Aorta (tissue), 5 donors: ENCODE data around the gene PIM2. TPM values are rescaled to one million over a fixed set of nuclear protein-coding genes. Genes with fewer than 3 reads are reported as not detected.
A peak's percentile ranks its signal among the peaks of the same experiment; 100 is the strongest.

Source experiments
- ATAC-seq: fragments of 200-7000 bp; cut with Tn5 transposase; one replicate; pipeline ENCODE4 v1.9.1; 2022; ENCODE audit warnings: moderate library complexity; ENCODE audit not compliant: low FRiP score
- DNase-seq, 2 donors: peaks; one replicate each; pipeline ENCODE4 v3.0.0-alpha.2; 2020
- H3K27ac ChIP-seq, 2 donors: one replicate each; pipeline ENCODE4 v1.5.1; 2013; ENCODE audit warnings: low read length in 2 of 2, mild to moderate bottlenecking in 2 of 2, moderate library complexity in 2 of 2, control low read depth in 1 of 2, inconsistent platforms in 1 of 2, low read depth in 1 of 2
- H3K27me3 ChIP-seq, 2 donors: one replicate each; pipeline ENCODE4 v1.6.1; 2013; ENCODE audit warnings: control low read depth in 1 of 2, low read length in 1 of 2, mild to moderate bottlenecking in 1 of 2, moderate library complexity in 1 of 2; ENCODE audit not compliant: insufficient read depth in 2 of 2, control insufficient read depth in 1 of 2
- H3K36me3 ChIP-seq, 2 donors: one replicate each; pipeline ENCODE4 v1.6.1; 2013; ENCODE audit warnings: control low read depth in 1 of 2, low read length in 1 of 2, mild to moderate bottlenecking in 1 of 2; ENCODE audit not compliant: insufficient read depth in 2 of 2, control insufficient read depth in 1 of 2
- H3K4me1 ChIP-seq, 2 donors: one replicate each; pipeline ENCODE4 v1.6.1; 2013; ENCODE audit warnings: low read length in 2 of 2, control low read depth in 1 of 2, mild to moderate bottlenecking in 1 of 2, moderate library complexity in 1 of 2; ENCODE audit not compliant: insufficient read depth in 2 of 2, control insufficient read depth in 1 of 2
- H3K4me3 ChIP-seq, 2 donors: one replicate each; pipeline ENCODE4 v1.5.1; 2013; ENCODE audit warnings: low read length in 2 of 2, control low read depth in 1 of 2, mild to moderate bottlenecking in 1 of 2
- H3K9me3 ChIP-seq: one replicate; pipeline ENCODE4 v1.6.1; 2013; ENCODE audit warnings: mild to moderate bottlenecking, low read length; ENCODE audit not compliant: control insufficient read depth
- WGBS, 2 donors: extraction: QIAGEN DNeasy Blood & Tissue Kit; methylation state at CpG; one replicate each; pipeline ENCODE4 v1.1.7; 2013; 5-methylcytosine and 5-hydroxymethylcytosine counted together
- intact Hi-C, 2 donors: fragments of 100-400 bp; cut with DNase I; formaldehyde crosslinking; loops; one replicate each; pipeline versions ENCODE4 v1.14.2 to v1.15.0; 2022
- polyA plus RNA-seq, 2 donors: library from polyadenylated mRNA; stranded (reverse); fragments of 200-250 nt; gene quantifications; one replicate each; pipeline ENCODE4 v1.2.3, GENCODE V29; 2013
- total RNA-seq, 2 donors: library from RNA; stranded (reverse); fragmentation: NEBNext Ultra II Directional; extraction: Animal tissue kit (Norgen Biotek cat#: 25700); gene quantifications; one replicate each; pipeline ENCODE4 v1.2.1, GENCODE V29; 2021
- donor health status: healthy with polysubstance abuse.
- donor health status: Bipolar disorder and iron deficiency.
- donor health status: DM: no; HTN: no; CAD: no.
- donor health status: DM: no; HTN: no; CAD: no.
- donor health status: DM: yes; HTN: yes; CAD: no.

Gene PIM2
- total and polyA plus RNA-seq, 4 donors = 3.6 to 9.2 (median 6.6) TPM

DNA sequence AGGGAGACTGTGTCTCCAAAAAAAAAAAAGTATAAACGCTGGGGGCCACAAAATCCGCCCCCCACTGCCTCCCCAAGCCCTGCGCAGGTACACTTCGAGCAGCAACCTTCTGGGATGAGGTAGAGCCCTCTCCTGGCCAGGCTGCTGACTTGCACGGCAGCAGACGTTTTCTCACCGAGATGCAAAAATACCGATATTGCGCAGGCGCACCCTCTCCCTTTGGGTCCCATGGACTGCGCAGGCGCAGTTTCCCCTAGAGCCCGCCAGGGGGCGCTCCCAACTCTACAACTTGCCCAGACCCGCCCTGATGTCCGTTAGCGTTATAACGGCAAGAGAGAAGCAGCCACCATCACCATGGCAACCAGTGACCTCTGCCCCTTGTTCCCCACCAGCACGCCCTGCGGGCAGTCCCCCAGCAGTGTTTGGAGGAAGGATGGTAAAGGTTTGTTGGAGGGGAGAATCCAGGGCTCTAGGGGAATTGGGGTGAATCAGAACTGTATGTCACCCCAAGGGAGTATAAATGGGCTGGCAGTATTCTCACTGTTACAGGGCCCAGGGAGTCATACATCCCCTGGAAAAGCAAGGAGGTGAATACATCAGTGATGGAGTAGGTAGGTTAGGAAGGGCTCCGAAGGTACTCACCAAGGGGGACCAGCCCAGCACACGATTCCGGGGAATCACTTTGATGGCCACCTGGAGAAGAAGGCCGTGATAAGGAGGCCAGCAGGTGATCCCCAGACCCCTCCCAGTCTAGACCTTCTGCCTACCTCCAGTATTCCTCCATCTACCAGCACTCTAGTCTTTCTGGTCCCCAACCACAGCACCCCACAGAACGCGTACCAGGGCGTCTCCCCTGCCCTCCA is 1.5 kb downstream of the PIM2 start:
- Histone ChIP-seq H3K9me3 (no peaks in the 10 kb centered on the region), H3K27me3 (no peaks in the 10 kb centered on the region), H3K27ac (peak overlapping the region in 1 of 2 donors; percentile 58), H3K4me3 (no peak overlapping the region), H3K4me1 (no peaks in the 10 kb centered on the region), H3K36me3 (peaks cover 0 to 2% of the 10 kb centered on the region in 2 donors)
- ATAC-seq (peak; percentile 86), DNase-seq (peak; percentile 92 to 95)
- intact Hi-C loops = loop anchor here in 1 of 2 donors (5.0 kb wide), 1 partner anchor 40 kb away; the partner anchor contains the start of gene OTUD5
- WGBS, 2 donors = 24 to 37% methylated on average over 27 of the region's 27 CpGs

- WGBS, 2 donors = 88 to 90% methylated on average over 13 of the region's 13 CpGs
- Histone ChIP-seq H3K27me3 (no peaks in the 10 kb centered on the region), H3K36me3 (peaks cover 0 to 2% of the 10 kb centered on the region in 2 donors), H3K27ac (no peak overlapping the region), H3K4me1 (no peaks in the 10 kb centered on the region), H3K4me3 (no peak overlapping the region), H3K9me3 (no peaks in the 10 kb centered on the region)
- ATAC-seq (no peak), DNase-seq (peak in 1 of 2 donors; percentile 46)
- intact Hi-C loops = loop anchor here in 1 of 2 donors (5.0 kb wide), 1 partner anchor 42 kb away; the partner anchor contains the start of gene OTUD5
Observed at GRCh38 chrX:48914593-48915493, 4.0 kb downstream of the PIM2 start.

DNA sequence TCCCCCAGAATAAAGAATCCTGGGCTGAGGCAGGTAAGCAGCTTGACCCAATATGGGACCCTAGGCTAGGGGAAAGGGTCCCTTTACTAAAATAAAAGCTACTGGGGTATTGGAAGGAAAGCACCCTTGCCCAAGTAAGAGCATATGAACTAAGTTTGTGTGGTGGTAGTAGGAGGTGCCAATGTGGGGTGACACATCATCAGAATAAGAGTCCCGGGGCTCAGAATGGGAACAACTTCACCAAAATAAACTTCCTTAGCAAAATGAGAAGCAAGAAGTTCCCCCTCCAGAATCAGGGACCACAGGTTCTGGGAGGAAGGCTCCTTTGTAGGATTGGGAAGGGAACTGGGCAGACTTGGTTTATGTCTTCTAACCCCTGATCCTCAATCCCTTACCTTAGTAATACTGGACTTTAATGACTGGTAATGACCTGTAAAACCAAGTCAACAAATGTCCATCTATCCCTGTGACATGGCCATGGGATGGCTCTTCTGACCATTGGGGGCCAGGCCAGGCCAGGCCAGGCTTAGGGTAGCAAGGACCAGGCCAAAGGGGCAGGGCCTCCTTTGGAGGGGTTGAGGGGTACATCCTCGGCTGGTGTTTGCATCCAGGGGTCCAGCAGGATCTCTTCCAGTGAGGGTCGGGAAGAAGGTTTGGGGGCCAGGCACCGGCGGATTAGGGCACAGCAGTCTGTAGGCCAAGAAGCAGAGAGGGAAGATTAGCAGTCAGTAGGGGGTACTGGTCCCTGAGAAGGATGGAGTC is 5.0 kb downstream of the PIM2 start:
- peaks cover 0 to 2% of the 10 kb centered on the region in 2 donors for H3K36me3 ChIP-seq
- H3K9me3 ChIP-seq = no peaks in the 10 kb centered on the region
- H3K4me1 ChIP-seq = no peaks in the 10 kb centered on the region
- no peak overlapping the region for H3K27ac ChIP-seq
- no peak overlapping the region for H3K4me3 ChIP-seq
- no peaks in the 10 kb centered on the region for H3K27me3 ChIP-seq
- no peak for ATAC-seq
- intact Hi-C loops = no loop called here
- 78 to 80% methylated on average over 5 of the region's 5 CpGs for WGBS, 2 donors
- peak in 1 of 2 donors; percentile 40 for DNase-seq

- Histone ChIP-seq H3K27ac (peak within 1 kb of the TSS in 1 of 2 donors; percentile 56), H3K9me3 (no peaks in the 10 kb centered on the region), H3K4me1 (no peaks in the 10 kb centered on the region), H3K36me3 (peaks cover 0 to 2% of the 10 kb centered on the region in 2 donors), H3K4me3 (peak within 1 kb of the TSS; percentile 43 to 73), H3K27me3 (no peaks in the 10 kb centered on the region)
- peak; percentile 86 to 93 for DNase-seq
- peak; percentile 86 for ATAC-seq
- intact Hi-C loops = no loop called here
- WGBS, 2 donors = 0 to 32% methylated on average over 60 of the region's 60 CpGs
Observed at GRCh38 chrX:48911412-48912182, 7.2 kb downstream of the PIM2 start, which contains the start of gene SLC35A2. Gene SLC35A2 (minus strand): TSS chrX:48911646. CDS start chrX:48911636, 10 bp downstream.

DNA sequence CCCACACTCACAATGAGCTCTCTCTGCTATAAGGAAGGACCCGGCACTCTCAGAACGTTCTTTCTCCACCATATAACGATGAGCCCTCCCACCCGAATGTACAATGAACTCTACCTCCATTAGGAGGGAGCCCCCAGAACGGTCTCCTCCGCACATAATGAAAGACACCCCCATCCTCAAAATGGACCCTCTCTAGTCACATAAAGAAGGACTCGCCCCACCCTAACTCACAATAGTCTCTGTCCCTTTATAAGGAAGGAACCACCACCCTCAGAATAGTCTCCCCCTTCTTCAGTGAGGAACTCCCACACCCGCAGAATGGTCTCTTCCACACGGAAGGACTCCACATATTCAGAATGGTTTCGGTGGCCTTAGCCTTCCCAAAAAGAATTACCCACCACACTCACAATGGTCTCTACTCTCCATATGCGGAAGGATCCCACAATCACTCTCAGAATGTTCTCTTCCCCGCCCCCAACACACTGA is 7.9 kb downstream of the PIM2 start:
- DNase-seq (peak in 1 of 2 donors; percentile 7), ATAC-seq (no peak)
- Histone ChIP-seq H3K27me3 (no peaks in the 10 kb centered on the region), H3K9me3 (no peaks in the 10 kb centered on the region), H3K36me3 (peaks cover 0 to 2% of the 10 kb centered on the region in 2 donors), H3K4me3 (peak overlapping the region; percentile 43 to 73), H3K4me1 (no peaks in the 10 kb centered on the region), H3K27ac (no peak overlapping the region)
- intact Hi-C loops = no loop called here
- WGBS, 2 donors = 0 to 21% methylated on average over 12 of the region's 12 CpGs

DNA sequence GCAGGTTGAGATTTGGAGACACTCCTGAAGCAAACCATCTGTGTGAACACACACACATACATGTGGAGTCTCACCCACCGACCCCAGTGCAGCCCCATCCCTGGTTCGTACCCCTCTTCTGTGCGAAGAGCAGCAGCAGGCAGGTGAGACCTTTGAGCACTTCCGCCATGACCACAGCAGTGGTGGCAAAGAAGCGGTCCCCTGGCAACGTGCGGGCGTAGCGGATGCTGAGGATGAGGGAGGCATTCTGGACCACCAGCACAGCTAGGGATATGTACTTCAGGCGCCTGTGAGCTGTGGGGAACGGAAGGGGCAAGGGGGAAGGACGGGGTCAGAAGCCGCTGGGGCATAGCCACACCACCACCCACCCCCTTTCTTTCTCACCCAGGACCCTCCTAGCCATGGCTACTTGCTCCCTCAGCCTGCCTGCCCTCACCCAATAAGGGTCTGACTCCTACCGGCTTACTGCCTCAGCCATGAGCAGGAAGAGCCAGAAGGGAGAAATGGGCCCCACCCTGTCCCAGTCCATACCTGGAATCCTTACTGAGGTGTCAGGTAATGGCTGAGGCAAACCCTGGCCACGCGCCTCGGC is 9.0 kb downstream of the PIM2 start:
- DNase-seq (peak in 1 of 2 donors; percentile 33), ATAC-seq (no peak)
- Histone ChIP-seq H3K4me3 (no peak overlapping the region), H3K27me3 (no peaks in the 10 kb centered on the region), H3K36me3 (peaks cover 0 to 5% of the 10 kb centered on the region in 2 donors), H3K27ac (no peak overlapping the region), H3K4me1 (no peaks in the 10 kb centered on the region), H3K9me3 (no peaks in the 10 kb centered on the region)
- 89% methylated on average over 17 of the region's 17 CpGs for WGBS, 2 donors
- intact Hi-C loops = no loop called here

- ATAC-seq = no peak
- no peaks in the 10 kb centered on the region for H3K9me3 ChIP-seq
- DNase-seq = peak in 1 of 2 donors; percentile 3
- no peaks in the 10 kb centered on the region for H3K4me1 ChIP-seq
- H3K27me3 ChIP-seq = no peaks in the 10 kb centered on the region
- WGBS, 2 donors = 47 to 54% methylated on average over 1 of the region's 1 CpG
- intact Hi-C loops = no loop called here
- H3K36me3 ChIP-seq = peaks cover 0 to 3% of the 10 kb centered on the region in 2 donors
- no peak overlapping the region for H3K27ac ChIP-seq
- H3K4me3 ChIP-seq = no peak overlapping the region
Observed at GRCh38 chrX:48908600-48908999, 10.2 kb downstream of the PIM2 start.
